K562 (cell line): ENCODE data around the gene EFCAB8. TPM values are rescaled to one million over a fixed set of nuclear protein-coding genes. Genes with fewer than 3 reads are reported as not detected.

Experiments
- ATAC-seq: fragments of 200-7000 bp; cut with Tn5 transposase; 3 replicates; pipeline ENCODE4 v1.9.1; 2020; ENCODE audit warnings: moderate library complexity
- BruUV-seq: library from RNA; stranded (reverse); fragments of 400-500 nt; replicated peaks from 2 replicates; lab custom pipeline; 2021; lab: Mats Ljungman, UMichigan
- CTCF ChIA-PET: fragments of 300-600 bp; formaldehyde crosslinking; extraction: SDS; loops from one replicate; lab custom pipeline; 2021; ENCODE audit warnings: low intra/inter-chr PET ratio; lab: Yijun Ruan, JAX
- POLR2A ChIA-PET: fragments of 300-600, 350-650 bp; sonication (Branson Sonifier 250); formaldehyde crosslinking; extraction: SDS; loops from one replicate; lab custom pipeline; 2021; ENCODE audit warnings: antibody characterized with exemption, inconsistent platforms; lab: Yijun Ruan, JAX
- DNase-seq, 4 experiments: peaks; one replicate each; pipeline versions ENCODE4 v3.0.0 to v3.0.0-alpha.2; 2011 to 2018; ENCODE audit warnings: low spot score in 3 of 4, mixed read lengths in 3 of 4; ENCODE audit errors: extremely low read depth in 1 of 4
- FAIRE-seq: peaks from 2 replicates; lab custom pipeline; 2011; peaks lifted over from hg19 to GRCh38; lab: Jason Lieb, UNC
- H2AFZ ChIP-seq: 2 replicates; pipeline ENCODE4 v1.6.0; 2011; ENCODE audit warnings: low read depth, low read length, control low read depth, inconsistent platforms
- H3K27ac ChIP-seq: fragments of 200-600 bp; 3 replicates; pipeline ENCODE4 v1.8.0; 2011; ENCODE audit warnings: low read depth, mild to moderate bottlenecking, control low read depth, inconsistent platforms, low read length, moderate library complexity, mixed read lengths; ENCODE audit errors: extremely low read depth
- H3K27me3 ChIP-seq, 2 experiments: fragments of 300-600 bp in 1 of 2; 2 replicates in 1 of 2; 3 replicates in 1 of 2; pipeline versions ENCODE4 v1.6.0 to v1.8.0; 2011; ENCODE audit warnings: inconsistent platforms in 2 of 2, low read length in 2 of 2, mild to moderate bottlenecking in 1 of 2, mixed read lengths in 1 of 2, moderate library complexity in 1 of 2; ENCODE audit not compliant: control insufficient read depth in 2 of 2, insufficient read depth in 2 of 2
- H3K36me3 ChIP-seq: fragments of 300-600 bp; 3 replicates; pipeline ENCODE4 v1.8.0; 2011; ENCODE audit warnings: mild to moderate bottlenecking, low read length, inconsistent platforms; ENCODE audit not compliant: control insufficient read depth, insufficient read depth
- H3K4me1 ChIP-seq, 2 experiments: fragments of 200-600 bp in 1 of 2; replicated peaks in 1 of 2; 2 replicates in 1 of 2; 3 replicates in 1 of 2; pipeline versions ENCODE4 v1.5.1 to v1.8.0; 2011; ENCODE audit warnings: inconsistent platforms in 2 of 2, low read length in 2 of 2, mild to moderate bottlenecking in 1 of 2, mixed read lengths in 1 of 2, moderate library complexity in 1 of 2; ENCODE audit not compliant: control insufficient read depth in 2 of 2, insufficient read depth in 2 of 2
- H3K4me2 ChIP-seq: 2 replicates; pipeline ENCODE4 v1.6.1; 2011; ENCODE audit warnings: low read length, control low read depth, inconsistent platforms, mixed read lengths; ENCODE audit not compliant: insufficient read depth
- H3K4me3 ChIP-seq: fragments of 200-600 bp; sonication (generic), shearing (Covaris generic); 2 replicates; pipeline ENCODE4 v1.5.1; 2016; ENCODE audit warnings: control low read depth, inconsistent platforms
- H3K79me2 ChIP-seq: fragments of 200-600 bp; 3 replicates; pipeline ENCODE4 v1.8.0; 2011; ENCODE audit warnings: low read length, inconsistent platforms; ENCODE audit not compliant: control insufficient read depth, insufficient read depth
- H3K9ac ChIP-seq, 2 experiments: 2 replicates each; pipeline versions ENCODE4 v1.6.0 to v1.6.1; 2011; ENCODE audit warnings: low read depth in 2 of 2, low read length in 2 of 2, control low read depth in 1 of 2, inconsistent platforms in 1 of 2, mild to moderate bottlenecking in 1 of 2, mixed read lengths in 1 of 2; ENCODE audit not compliant: insufficient read depth in 1 of 2
- H3K9me1 ChIP-seq: one replicate; pipeline ENCODE4 v1.6.0; 2011; ENCODE audit warnings: inconsistent platforms, mild to moderate bottlenecking, low read length, moderate library complexity; ENCODE audit not compliant: control insufficient read depth, insufficient read depth
- H3K9me3 ChIP-seq: replicated peaks from 2 replicates; pipeline ENCODE4 v1.5.1; 2011; ENCODE audit warnings: low read depth, low read length, inconsistent platforms; ENCODE audit not compliant: control insufficient read depth, insufficient read depth
- H4K20me1 ChIP-seq: replicated peaks from 2 replicates; pipeline ENCODE4 v1.6.1; 2011; ENCODE audit warnings: low read length, inconsistent platforms, mixed read lengths; ENCODE audit not compliant: control insufficient read depth, insufficient read depth
- BACH1 ChIP-seq: fragments of 200-800 bp; sonication (Bioruptor generic); IDR thresholded peaks from 2 replicates; pipeline ENCODE4 v1.6.1; 2016; ENCODE audit warnings: missing genetic modification characterization, missing compliant biosample characterization
- CSDE1 ChIP-seq, 2 experiments: fragments of 450-650 bp; IDR thresholded peaks; 2 replicates each; pipeline ENCODE4 v1.6.1; 2016; ENCODE audit warnings: mild to moderate bottlenecking in 1 of 2
- FOSL1 ChIP-seq: fragments of 200-800 bp; sonication (Bioruptor generic); conservative IDR thresholded peaks from 2 replicates; pipeline ENCODE4 v1.6.1; 2016; ENCODE audit warnings: missing genetic modification characterization, missing compliant biosample characterization
- HDAC8 ChIP-seq: fragments of 450-650 bp; IDR thresholded peaks from 2 replicates; pipeline ENCODE4 v1.6.1; 2016; ENCODE audit warnings: mild to moderate bottlenecking, missing genetic modification characterization, moderate library complexity, missing compliant biosample characterization
- HNRNPLL ChIP-seq: fragments of 200-400 bp; formaldehyde crosslinking; IDR thresholded peaks from 2 replicates; pipeline ENCODE4 v1.6.1; 2017; ENCODE audit warnings: low read length, low read depth, mild to moderate bottlenecking; ENCODE audit not compliant: poor library complexity, severe bottlenecking
- NR2F6 ChIP-seq: fragments of 450-650 bp; formaldehyde crosslinking; IDR thresholded peaks from 2 replicates; pipeline ENCODE4 v1.4.0; 2020; ENCODE audit warnings: mild to moderate bottlenecking
- RBM22 ChIP-seq: fragments of 200-400 bp; formaldehyde crosslinking; IDR thresholded peaks from 2 replicates; pipeline ENCODE4 v1.6.1; 2018; ENCODE audit warnings: low read length, low read depth; ENCODE audit not compliant: poor library complexity, severe bottlenecking
- SNIP1 ChIP-seq: fragments of 450-650 bp; IDR thresholded peaks from 2 replicates; pipeline ENCODE4 v1.7.1; 2017; ENCODE audit warnings: low read depth, mild to moderate bottlenecking
- WGBS: fragments of 100-300 bp; shearing (Covaris generic); methylation state at CpG from one replicate; pipeline ENCODE4 v1.1.6; 2016; ENCODE audit warnings: low coverage, mixed read lengths; ENCODE audit not compliant: insufficient coverage; ENCODE audit errors: missing lambda C conversion rate; 5-methylcytosine and 5-hydroxymethylcytosine counted together
- in situ Hi-C: fragments of 300-500 bp; cut with MboI; formaldehyde crosslinking; loops from 4 replicates; pipeline ENCODE4 v1.15.0; 2018; ENCODE audit warnings: inconsistent platforms, mixed read lengths
- intact Hi-C: fragments of 100-400 bp; cut with micrococcal nuclease; formaldehyde crosslinking; loops from 2 replicates; pipeline ENCODE4 v1.14.2; 2022
- polyA plus RNA-seq, 8 experiments: library from polyadenylated mRNA; depleted of rRNA in 4 of 8; stranded (reverse) in 5 of 8; unstranded in 3 of 8; fragments of >200 nt; fragmentation: Nextera tagmentation in 2 of 8; fragmentation: Illumina TruSeq in 1 of 8; extraction: Ambion mirVana in 2 of 8; extraction: Trizol in 1 of 8; gene quantifications; 2 replicates each; pipeline versions ENCODE4 v1.2.1 to v1.2.3, GENCODE V29; 2011 to 2014; ENCODE audit warnings: inconsistent platforms in 1 of 8, missing spikeins in 1 of 8
- total RNA-seq, 7 experiments: library from RNA; depleted of rRNA in 6 of 7; stranded (reverse); fragments of >200 nt in 6 of 7; fragmentation: Illumina TruSeq in 2 of 7; extraction: Trizol in 2 of 7; gene quantifications; 2 replicates each; pipeline versions ENCODE4 v1.2.1 to v1.2.3, GENCODE V29; 2011 to 2021; ENCODE audit warnings: low replicate concordance in 1 of 7
- TF ChIP-seq, protein P1 (sequence below): fragments of 250-450 bp; sonication (Bioruptor Pico); IDR thresholded peaks from 2 replicates; pipeline ENCODE4 v1.8.0; 2022; ENCODE audit warnings: moderate library complexity, mild to moderate bottlenecking, inconsistent platforms
- TF ChIP-seq, protein P2 (sequence below): IDR thresholded peaks from 3 replicates; pipeline ENCODE4 v1.6.1; 2011; ENCODE audit warnings: borderline replicate concordance, mild to moderate bottlenecking, moderate library complexity; ENCODE audit not compliant: insufficient read length; ENCODE audit errors: extremely low read depth
- TF ChIP-seq, protein P3 (sequence below): fragments of 450-650 bp; formaldehyde crosslinking; IDR thresholded peaks from 2 replicates; pipeline ENCODE4 v1.4.0; 2022; ENCODE audit warnings: missing genetic modification characterization
- TF ChIP-seq, protein P4 (sequence below): fragments of 450-650 bp; IDR thresholded peaks from 2 replicates; pipeline ENCODE4 v1.6.1; 2018; ENCODE audit warnings: mild to moderate bottlenecking, low read depth; ENCODE audit not compliant: partially characterized antibody

Gene EFCAB8
- total and polyA plus RNA-seq, 9 of the 15 experiments (the other 6 are each of a cell fraction or from before 2014, with no cell fraction given) = 0.03 to 0.18 (median 0.11) TPM; not detected in 6

DNA sequence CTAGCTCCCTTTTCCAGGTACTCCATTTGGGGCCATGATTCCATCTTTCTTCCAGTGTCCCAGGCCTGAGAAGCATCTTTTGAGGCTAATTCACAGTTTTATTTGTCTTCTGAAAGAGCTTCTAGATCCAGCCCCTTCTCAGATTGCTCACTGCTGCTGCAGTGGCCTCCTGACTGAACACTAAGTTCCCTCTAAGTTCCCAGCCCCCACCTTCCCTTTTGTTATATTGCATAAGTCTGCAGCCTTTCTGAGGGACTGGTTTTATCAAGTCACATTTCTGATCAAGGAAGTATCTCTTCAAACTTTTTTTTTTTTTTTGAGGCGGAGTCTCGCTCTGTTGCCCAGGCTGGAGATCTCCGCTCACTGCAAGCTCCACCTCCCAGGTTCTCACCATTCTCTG, 28.3 kb upstream of the EFCAB8 start:
- POLR2A ChIA-PET = interaction anchor here (0.8 to 5.0 kb wide), 4 partner anchors 10 to 424 kb away, joined by 3 to 38 read pairs (median 14); partner anchors contain the start of gene MAPRE1
- H3K79me2 ChIP-seq = peaks cover 84% of the 10 kb centered on the region
- H3K27me3 ChIP-seq = no peaks in the 10 kb centered on the region
- H3K9me1 ChIP-seq = no peaks in the 10 kb centered on the region
- TF ChIP-seq HNRNPLL (no peak), CSDE1 (IDR thresholded peaks at IDR 0.05) (no peak), RBM22 (no peak), FOSL1 (no peak), BACH1 (tag) (no peak), NR2F6 (no peak), SNIP1 (no peak), HDAC8 (tag) (no peak)
- TF ChIP-seq, protein P1, sequence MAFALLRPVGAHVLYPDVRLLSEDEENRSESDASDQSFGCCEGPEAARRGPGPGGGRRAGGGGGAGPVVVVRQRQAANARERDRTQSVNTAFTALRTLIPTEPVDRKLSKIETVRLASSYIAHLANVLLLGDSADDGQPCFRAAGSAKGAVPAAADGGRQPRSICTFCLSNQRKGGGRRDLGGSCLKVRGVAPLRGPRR (CRISPR knock-in tag) = no peak
- TF ChIP-seq, protein P2, sequence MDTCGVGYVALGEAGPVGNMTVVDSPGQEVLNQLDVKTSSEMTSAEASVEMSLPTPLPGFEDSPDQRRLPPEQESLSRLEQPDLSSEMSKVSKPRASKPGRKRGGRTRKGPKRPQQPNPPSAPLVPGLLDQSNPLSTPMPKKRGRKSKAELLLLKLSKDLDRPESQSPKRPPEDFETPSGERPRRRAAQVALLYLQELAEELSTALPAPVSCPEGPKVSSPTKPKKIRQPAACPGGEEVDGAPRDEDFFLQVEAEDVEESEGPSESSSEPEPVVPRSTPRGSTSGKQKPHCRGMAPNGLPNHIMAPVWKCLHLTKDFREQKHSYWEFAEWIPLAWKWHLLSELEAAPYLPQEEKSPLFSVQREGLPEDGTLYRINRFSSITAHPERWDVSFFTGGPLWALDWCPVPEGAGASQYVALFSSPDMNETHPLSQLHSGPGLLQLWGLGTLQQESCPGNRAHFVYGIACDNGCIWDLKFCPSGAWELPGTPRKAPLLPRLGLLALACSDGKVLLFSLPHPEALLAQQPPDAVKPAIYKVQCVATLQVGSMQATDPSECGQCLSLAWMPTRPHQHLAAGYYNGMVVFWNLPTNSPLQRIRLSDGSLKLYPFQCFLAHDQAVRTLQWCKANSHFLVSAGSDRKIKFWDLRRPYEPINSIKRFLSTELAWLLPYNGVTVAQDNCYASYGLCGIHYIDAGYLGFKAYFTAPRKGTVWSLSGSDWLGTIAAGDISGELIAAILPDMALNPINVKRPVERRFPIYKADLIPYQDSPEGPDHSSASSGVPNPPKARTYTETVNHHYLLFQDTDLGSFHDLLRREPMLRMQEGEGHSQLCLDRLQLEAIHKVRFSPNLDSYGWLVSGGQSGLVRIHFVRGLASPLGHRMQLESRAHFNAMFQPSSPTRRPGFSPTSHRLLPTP = no peak
- TF ChIP-seq, protein P3, sequence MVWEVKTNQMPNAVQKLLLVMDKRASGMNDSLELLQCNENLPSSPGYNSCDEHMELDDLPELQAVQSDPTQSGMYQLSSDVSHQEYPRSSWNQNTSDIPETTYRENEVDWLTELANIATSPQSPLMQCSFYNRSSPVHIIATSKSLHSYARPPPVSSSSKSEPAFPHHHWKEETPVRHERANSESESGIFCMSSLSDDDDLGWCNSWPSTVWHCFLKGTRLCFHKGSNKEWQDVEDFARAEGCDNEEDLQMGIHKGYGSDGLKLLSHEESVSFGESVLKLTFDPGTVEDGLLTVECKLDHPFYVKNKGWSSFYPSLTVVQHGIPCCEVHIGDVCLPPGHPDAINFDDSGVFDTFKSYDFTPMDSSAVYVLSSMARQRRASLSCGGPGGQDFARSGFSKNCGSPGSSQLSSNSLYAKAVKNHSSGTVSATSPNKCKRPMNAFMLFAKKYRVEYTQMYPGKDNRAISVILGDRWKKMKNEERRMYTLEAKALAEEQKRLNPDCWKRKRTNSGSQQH = no peak
- TF ChIP-seq, protein P4, sequence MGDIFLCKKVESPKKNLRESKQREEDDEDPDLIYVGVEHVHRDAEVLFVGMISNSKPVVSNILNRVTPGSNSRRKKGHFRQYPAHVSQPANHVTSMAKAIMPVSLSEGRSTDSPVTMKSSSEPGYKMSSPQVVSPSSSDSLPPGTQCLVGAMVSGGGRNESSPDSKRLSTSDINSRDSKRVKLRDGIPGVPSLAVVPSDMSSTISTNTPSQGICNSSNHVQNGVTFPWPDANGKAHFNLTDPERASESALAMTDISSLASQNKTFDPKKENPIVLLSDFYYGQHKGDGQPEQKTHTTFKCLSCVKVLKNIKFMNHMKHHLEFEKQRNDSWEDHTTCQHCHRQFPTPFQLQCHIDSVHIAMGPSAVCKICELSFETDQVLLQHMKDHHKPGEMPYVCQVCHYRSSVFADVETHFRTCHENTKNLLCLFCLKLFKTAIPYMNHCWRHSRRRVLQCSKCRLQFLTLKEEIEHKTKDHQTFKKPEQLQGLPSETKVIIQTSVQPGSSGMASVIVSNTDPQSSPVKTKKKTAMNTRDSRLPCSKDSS = no peak
- intact Hi-C loops = no loop called here
- H3K9ac ChIP-seq = no peak overlapping the region
- no TSS peak for BruUV-seq
- peaks cover 87% of the 10 kb centered on the region for H3K36me3 ChIP-seq
- H3K4me1 ChIP-seq = no peaks in the 10 kb centered on the region
- H3K9me3 ChIP-seq = no peaks in the 10 kb centered on the region
- H3K27ac ChIP-seq = no peak overlapping the region
- H2AFZ ChIP-seq = no peak overlapping the region
- no CpG with 5 or more reads among the region's 3 CpGs for WGBS
- no peak for FAIRE-seq
- in situ Hi-C loops = no loop called here
- ATAC-seq = no peak
- H3K4me2 ChIP-seq = no peak overlapping the region
- H4K20me1 ChIP-seq = 0 out of 2 replicates have a peak, but pooled peaks cover 5% of the 10 kb centered on the region
- CTCF ChIA-PET = no interaction called here
- DNase-seq = no peak
- no peak overlapping the region for H3K4me3 ChIP-seq
